KOPT-K1 (cell line): ENCODE measurements around the gene PHACTR1.

Experiments
- H3K27ac ChIP-seq: fragments of 200-600 bp; sonication (generic); 2 replicates; pipeline ENCODE4 v1.5.1; 2016; ENCODE audit warnings: antibody characterized with exemption, mild to moderate bottlenecking, low read depth, low read length; ENCODE audit not compliant: poor library complexity, severe bottlenecking
- H3K36me3 ChIP-seq: fragments of 200-600 bp; sonication (generic); 2 replicates; pipeline ENCODE4 v1.5.1; 2017; ENCODE audit warnings: antibody characterized with exemption, mild to moderate bottlenecking, low read length, moderate library complexity; ENCODE audit not compliant: insufficient read depth
- H3K9me3 ChIP-seq: fragments of 200-600 bp; sonication (generic); 2 replicates; pipeline ENCODE4 v1.5.1; 2017; ENCODE audit warnings: antibody characterized with exemption, low read length, mild to moderate bottlenecking; ENCODE audit not compliant: insufficient read depth, poor library complexity, severe bottlenecking

PHACTR1 gene

DNA sequence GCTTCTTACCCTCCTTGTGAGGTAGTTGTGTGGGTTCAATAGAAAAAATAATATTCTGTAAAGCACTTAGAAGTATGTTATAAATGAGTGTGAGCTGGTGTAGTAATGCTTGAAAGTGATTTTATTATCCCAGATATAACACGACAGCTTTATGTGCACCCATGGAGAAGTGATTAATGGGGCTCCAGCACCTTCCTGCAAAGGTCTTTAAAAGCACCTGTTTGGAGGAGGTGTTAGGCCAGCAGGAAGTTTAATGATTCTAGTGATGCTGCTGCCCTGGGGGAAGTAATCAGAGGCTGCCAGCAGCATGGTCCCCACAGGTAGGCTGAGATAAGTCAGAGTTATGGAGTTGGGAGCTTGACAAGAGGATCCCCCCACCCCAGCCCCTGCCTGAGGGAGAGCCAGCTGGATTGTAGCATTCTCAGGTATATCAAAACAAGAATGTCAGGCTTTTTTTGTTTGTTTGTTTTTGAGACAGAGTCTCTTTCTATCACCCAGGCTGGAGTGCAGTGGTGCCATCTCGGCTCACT lies 166.3 kb downstream of the PHACTR1 start:
- Histone ChIP-seq H3K27ac (no peak overlapping the region), H3K36me3 (no peaks in the 10 kb centered on the region), H3K9me3 (no peaks in the 10 kb centered on the region)

DNA sequence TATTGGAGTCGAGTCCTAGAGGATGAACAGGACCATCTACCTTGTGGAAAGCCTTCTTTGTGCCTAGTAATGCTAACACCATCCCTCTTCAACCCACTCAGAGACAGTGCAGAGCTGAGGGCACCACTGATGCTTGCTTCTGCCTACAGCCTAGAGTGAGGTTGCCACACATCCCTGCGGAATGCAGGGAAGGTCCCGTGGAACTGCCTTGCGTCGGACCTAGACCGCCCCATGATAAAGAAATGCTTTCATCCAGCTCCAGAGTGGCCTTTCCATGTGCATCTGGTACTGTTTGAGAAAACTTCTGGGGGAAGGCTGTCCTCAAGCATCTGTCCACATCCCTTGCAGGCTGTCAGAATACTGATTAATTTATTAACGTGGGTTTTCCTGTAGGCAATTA lies 168.4 kb downstream of the PHACTR1 start:
- Histone ChIP-seq H3K27ac (no peak overlapping the region), H3K9me3 (no peaks in the 10 kb centered on the region)

DNA sequence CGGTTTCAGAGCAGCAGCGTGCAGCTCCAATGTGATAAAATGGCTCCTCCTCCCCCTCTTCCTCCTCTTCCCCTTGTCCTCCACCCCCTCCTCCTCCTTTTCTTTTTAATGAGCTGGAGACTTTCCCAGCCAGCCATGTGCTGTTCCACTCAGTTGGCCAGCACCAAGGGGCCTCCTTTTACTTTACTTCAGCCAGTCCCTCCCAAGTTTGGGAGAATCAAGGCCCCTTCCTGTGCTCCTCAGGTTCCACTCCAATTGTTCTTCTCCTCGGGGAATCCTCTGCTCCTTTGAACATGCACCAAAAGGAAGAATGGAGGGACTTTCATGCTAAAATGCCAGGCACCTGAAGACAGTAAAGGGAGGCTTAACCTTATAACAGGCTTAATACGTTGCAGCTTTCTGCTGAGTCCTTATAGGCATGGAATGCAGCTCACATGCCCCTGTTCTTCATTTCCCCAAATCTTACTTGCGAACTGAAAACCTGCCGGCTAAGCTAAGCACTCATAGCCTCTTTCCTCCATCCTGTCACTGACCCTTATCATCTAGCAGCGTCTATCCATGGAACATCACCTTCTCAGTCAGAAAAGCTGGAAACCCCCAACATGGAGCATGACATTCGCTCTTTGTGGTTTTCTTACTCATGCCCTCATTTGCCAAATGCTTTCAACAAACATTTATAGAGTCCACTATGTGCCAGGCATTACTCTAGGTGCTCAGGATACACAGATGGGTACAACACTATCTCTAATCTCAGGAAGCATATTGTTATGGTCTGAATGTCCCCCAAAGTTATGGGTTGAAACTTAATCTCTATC lies 170.6 kb downstream of the PHACTR1 start:
- Histone ChIP-seq H3K27ac (no peak overlapping the region), H3K36me3 (no peaks in the 10 kb centered on the region), H3K9me3 (peaks cover 8% of the 10 kb centered on the region)

More for the DNA sequence above, 168.4 kb downstream of the PHACTR1 start:
- H3K36me3 ChIP-seq, result no peaks in the 10 kb centered on the region

DNA sequence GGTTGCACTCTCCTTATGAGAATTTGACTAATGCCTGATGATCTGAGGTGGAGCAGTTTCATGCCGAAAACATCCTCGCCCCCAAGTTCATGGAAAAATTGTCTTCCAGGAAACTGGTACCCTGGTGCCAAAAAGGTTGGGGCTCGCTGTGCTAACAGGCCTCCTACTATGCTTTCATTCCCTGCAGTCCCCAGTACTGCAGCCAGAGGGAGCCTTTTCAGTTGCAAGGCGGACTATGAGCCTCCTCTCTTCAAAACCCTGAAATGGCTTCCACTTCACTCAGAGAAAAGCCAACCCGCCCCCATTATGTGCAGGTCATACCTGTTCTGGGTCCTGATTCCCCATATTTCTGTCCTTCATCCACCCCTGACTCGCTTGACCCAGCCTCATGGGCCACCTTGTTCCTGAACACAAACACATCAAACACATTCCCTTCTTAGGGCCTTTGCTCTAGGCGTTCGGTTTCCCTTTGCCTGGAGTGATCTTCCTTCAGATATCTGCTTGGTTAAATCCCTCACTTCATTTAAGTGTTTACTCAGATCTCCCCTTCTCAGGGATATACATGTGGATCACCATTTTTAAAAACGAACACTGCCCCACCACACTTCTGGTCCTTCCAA lies 173.7 kb downstream of the PHACTR1 start:
- H3K27ac ChIP-seq, result no peak overlapping the region
- no peaks in the 10 kb centered on the region for H3K36me3 ChIP-seq
- H3K9me3 ChIP-seq, result peaks cover 8% of the 10 kb centered on the region

DNA sequence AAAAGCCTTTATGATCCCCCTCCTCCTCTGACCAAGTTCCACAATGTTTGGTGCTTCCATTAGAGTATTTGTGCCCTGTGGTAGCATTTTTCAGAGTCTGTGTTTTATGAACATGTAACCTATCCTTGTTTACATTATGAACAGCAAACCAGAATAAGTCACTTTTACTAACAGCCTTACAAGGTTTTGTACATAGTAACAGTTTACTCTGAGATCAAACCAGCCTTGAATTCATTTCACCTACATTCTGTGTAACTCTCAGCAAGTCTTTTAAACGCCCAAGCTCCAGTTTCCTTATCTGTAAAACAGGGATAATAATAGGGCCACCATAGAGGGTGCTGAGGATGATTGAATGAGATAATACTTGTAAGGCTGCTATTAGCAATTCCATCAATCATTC lies 175.0 kb downstream of the PHACTR1 start:
- Histone ChIP-seq H3K9me3 (peaks cover 8% of the 10 kb centered on the region), H3K27ac (no peak overlapping the region), H3K36me3 (no peaks in the 10 kb centered on the region)

DNA sequence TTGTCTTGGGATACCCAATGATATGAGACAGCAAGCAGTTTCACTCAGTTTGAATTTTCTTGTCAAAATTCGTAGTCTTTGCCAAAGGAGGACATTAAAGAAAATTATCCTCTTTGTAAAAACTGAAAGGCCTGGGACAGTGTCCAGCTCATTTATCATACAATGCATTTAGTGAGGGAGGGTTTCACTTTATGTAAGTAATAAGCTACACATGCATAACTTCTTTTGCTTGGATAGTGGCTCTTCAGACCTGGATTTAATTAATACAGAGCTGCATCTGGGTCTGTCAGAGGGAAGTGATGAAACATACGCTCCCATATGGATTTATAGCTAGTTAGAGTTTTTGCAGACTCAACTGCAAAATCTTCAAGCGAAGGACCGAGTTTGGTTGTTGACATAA lies 175.6 kb downstream of the PHACTR1 start:
- Histone ChIP-seq H3K36me3 (no peaks in the 10 kb centered on the region), H3K27ac (no peak overlapping the region), H3K9me3 (peaks cover 8% of the 10 kb centered on the region)

DNA sequence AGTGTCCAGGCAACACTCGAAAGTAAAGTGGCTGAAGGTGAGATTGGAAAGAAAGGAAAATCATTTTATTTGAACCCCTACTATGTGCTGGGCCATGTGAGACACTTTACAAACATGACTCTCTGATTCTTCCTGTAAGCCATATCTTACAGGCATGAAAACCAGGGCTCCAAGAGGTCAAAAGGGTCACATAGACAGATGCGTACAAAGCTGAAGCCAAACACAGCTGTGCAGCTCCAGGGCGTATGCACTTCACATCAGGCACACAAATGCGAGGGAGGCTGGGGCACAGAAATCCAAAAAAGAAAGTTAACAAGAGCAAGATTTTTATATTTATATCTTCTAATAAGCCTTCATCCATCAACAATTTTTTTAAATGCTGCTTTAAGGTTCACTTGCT lies 176.5 kb downstream of the PHACTR1 start:
- H3K27ac ChIP-seq, result no peak overlapping the region
- H3K9me3 ChIP-seq, result peaks cover 8% of the 10 kb centered on the region
- H3K36me3 ChIP-seq, result no peaks in the 10 kb centered on the region

DNA sequence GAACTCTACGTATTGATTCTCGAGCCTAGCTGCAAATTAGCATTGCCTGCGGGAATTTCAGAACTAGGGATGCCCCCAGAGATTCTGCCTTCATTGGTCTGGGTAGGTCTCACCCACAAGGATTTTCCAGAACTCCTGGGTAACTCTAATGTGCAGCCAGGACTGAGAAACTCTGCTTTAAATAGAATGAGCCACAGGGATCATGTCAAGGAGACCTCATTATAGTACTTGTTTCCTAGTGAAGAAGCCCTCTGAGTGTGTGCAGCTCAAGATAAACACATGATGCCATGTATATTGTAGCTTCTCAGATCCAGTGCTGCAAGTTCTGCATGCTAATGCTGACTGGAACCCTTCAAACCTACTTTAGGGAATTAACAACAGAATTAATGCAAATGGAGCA lies 179.2 kb downstream of the PHACTR1 start:
- no peak overlapping the region for H3K27ac ChIP-seq
- peaks cover 8% of the 10 kb centered on the region for H3K9me3 ChIP-seq
- H3K36me3 ChIP-seq, result no peaks in the 10 kb centered on the region

DNA sequence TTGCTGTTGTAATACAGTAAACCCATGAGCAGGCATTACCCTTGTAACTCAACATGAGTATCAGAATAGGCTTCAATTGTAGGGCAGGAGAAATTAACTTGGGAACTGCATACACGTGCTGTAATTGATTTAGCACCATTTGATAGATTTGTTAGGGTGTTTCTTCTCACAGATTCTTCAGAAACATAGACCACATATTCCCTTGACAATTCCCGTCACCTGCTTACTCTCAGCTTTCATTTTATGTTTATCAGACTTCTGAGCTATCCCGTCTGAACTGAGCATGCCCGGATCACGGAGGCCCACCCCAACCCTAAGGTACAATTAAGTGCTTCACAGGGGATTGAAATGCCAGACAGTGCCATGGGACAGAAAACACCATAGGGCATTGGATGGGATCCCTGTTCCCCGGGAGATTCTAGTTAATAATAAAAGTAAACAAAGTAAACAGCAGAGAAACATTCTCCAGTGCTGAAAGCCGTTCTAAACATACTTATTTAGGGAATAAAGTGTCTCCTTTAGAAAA lies 179.7 kb downstream of the PHACTR1 start:
- Histone ChIP-seq H3K36me3 (no peaks in the 10 kb centered on the region), H3K27ac (no peak overlapping the region), H3K9me3 (peaks cover 7% of the 10 kb centered on the region)

DNA sequence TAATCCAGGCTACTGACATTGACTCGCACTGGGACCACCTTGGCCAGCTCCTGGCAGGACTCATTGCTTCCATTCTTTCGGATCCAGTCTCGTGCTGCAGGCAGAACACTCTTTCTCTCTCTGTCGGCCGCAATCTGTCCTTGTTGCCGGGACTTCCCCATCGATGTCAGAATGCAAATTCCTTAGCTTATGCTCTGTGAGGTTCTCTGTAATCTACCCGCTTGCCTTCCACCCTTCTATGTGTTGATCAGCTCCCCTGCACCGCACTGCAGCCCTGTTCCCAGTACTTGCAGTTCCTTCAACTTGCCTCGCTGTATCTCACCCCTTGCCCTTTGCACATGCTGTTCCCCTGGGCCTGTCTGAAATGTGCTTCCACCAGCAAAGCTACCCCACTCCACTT lies 182.0 kb downstream of the PHACTR1 start:
- no peaks in the 10 kb centered on the region for H3K9me3 ChIP-seq
- no peak overlapping the region for H3K27ac ChIP-seq
- H3K36me3 ChIP-seq, result no peaks in the 10 kb centered on the region

DNA sequence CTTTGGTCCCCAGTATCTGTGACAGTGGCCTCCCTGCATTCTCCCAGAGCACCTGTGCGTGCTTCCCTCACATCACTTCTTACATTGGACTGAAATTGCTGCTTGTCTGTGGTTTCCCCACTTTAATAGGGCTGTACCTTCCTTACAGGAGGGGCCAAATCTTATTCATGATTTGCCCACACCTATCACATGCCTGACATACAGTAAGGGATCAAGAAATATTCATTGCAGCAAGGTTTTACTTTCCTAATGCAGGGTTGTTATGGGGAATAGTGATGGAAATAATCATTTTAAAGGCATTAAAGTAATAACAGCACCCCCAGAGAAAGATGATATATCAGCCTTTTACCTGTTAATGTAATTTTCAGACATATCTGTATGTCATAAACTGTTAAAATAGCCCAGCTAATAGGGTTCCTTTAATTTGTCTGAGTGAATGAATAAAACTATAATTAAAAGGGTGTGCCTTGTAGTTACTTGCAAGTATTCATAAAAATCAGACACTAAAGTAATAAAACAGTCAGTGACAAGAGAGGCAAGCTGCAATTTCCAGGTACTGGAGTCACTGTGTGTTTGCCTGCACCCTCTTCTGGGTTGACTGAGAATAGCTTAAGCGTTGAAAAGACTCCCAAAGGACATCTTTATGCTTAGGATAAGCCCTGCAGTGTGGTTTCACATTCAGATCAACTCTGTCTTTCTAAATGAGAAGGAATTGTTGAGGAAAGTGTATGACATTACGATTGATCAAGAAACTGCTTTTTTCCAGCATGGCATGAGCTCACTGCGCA lies 182.7 kb downstream of the PHACTR1 start:
- no peaks in the 10 kb centered on the region for H3K36me3 ChIP-seq
- no peaks in the 10 kb centered on the region for H3K9me3 ChIP-seq
- no peak overlapping the region for H3K27ac ChIP-seq

DNA sequence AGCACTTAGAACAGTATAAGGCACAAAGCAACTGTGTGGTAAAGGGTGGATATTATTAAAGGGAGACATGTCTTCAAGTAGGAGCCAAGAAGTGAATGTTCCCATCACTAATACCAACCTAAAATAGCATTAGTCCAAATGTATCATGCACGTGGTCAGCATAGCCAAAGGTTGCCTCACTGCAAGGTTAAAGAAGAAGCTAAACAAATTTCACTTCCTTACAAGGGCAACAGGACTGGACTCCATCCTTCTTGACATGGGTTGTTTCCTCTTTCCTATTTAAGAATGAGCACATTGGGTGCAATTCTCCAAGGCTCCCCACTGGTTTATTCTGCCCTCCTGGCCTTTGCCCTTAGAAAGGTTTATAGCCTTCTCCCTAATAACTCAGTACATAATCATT lies 186.7 kb downstream of the PHACTR1 start:
- H3K36me3 ChIP-seq, result no peaks in the 10 kb centered on the region
- H3K9me3 ChIP-seq, result no peaks in the 10 kb centered on the region
- H3K27ac ChIP-seq, result no peak overlapping the region

DNA sequence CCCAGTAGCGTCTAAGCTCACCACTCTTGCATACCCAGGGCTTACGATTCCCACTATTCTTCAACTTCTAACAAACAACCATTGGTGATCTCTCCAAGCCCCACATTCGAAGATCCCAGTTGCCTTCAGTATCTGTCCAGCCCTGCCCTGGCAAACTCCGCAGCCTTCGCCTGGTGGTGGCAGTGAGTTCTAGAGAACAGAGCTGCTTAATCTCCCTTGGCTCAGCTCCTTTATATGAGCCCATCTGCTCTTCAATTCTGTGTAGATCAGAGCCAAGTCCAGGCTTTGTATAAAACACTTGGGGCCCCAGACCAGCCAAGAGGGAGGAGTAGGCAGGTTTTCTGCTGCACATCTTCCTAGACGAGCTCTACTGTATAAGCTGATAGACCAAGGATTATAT lies 193.3 kb downstream of the PHACTR1 start:
- H3K9me3 ChIP-seq, result no peaks in the 10 kb centered on the region
- no peaks in the 10 kb centered on the region for H3K36me3 ChIP-seq
- no peak overlapping the region for H3K27ac ChIP-seq

DNA sequence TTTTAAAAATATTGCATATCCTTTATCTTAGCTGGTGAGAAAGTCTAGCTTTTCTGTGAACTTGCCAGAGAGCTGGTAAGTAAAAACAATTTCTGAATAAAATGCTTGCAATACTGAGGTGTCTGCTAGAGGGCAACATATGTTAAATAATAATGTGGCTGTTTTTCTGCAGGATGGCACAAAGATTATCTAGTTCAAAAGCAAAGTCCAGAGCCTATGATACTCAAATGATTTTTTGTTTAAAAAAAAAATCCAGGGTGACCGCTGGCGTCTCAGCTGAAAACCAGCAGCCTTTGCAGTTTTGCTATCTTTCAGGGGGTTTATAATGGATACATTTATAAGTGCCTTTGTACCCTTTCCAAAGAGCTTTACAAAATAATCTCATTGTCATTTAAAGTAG lies 194.9 kb downstream of the PHACTR1 start:
- Histone ChIP-seq H3K36me3 (no peaks in the 10 kb centered on the region), H3K27ac (no peak overlapping the region), H3K9me3 (no peaks in the 10 kb centered on the region)

DNA sequence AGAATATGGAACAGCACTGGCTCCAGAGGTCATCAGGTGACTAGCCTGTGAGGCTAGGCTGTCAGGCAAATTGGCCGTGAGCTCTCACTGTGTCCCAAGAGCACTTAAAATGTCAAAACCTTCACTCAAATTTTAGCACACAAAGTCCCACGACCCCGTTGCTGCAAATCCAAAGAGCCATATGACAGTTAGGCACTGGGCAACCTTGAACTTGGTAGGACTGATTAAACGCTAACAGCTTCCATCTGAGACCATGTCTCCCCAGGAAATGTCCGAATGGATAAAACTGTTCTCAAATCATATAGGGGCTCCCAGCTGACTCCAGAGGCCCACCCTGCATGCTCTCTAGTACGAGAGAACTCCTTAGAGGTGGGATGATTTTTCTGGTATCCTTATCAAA lies 196.6 kb downstream of the PHACTR1 start:
- no peaks in the 10 kb centered on the region for H3K36me3 ChIP-seq
- H3K27ac ChIP-seq, result no peak overlapping the region
- no peaks in the 10 kb centered on the region for H3K9me3 ChIP-seq
